SH-SY5Y (cell line): ENCODE results near the gene HES1.

Experiments
- GATA2 ChIP-seq: IDR thresholded peaks from 2 replicates; pipeline ENCODE4 v1.6.1; 2011; ENCODE audit warnings: mild to moderate bottlenecking, low read depth, low read length
- GATA3 ChIP-seq: IDR thresholded peaks from 2 replicates; pipeline ENCODE4 v1.6.1; 2011; ENCODE audit warnings: low read depth, mild to moderate bottlenecking, low read length, moderate library complexity

DNA sequence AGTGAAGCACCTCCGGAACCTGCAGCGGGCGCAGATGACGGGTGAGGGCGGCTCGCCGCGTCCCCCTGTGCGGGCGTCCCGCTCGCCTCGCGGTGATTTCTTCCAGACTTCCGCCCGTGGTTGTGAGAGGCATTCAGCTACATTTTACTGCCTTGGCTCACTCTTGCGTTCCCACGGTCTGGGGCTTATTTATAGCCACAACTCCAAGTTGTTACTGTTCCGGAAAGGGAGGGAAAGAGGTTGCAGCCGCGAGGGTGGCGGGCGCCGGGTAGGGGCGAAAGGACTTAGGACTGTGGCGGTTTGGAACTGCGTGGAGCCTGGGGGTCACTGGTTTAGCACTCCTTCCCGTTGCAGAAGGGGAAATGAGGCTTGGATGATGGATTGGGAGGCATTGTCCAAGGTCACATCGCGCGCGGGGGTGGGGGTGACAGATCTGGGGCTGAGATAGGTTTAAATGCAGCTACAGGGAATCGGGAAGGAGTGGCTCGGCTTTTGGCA, 1.1 kb downstream of the HES1 start:
- TF ChIP-seq GATA3 (no peak), GATA2 (peak; percentile 89)
